GM13976 (cell line): ENCODE results near the gene TPM2.

Source experiments
- DNase-seq: peaks from one replicate; pipeline ENCODE4 v3.0.0; 2012; ENCODE audit warnings: low spot score
- in situ Hi-C: fragments of 300-500 bp; cut with MboI; formaldehyde crosslinking; loops from one replicate; pipeline ENCODE4 v1.12.0; 2022; ENCODE audit warnings: low sequenced_read_pairs, mixed read lengths, inconsistent platforms; ENCODE audit not compliant: unreplicated experiment
- TF ChIP-seq, protein P1 (sequence below): IDR thresholded peaks from 2 replicates; pipeline ENCODE4 v1.5.1; 2012; ENCODE audit warnings: borderline replicate concordance, mild to moderate bottlenecking; ENCODE audit not compliant: insufficient read depth; ENCODE audit errors: extremely low read depth, missing control alignments, control extremely low read depth

The TPM2 gene

DNA sequence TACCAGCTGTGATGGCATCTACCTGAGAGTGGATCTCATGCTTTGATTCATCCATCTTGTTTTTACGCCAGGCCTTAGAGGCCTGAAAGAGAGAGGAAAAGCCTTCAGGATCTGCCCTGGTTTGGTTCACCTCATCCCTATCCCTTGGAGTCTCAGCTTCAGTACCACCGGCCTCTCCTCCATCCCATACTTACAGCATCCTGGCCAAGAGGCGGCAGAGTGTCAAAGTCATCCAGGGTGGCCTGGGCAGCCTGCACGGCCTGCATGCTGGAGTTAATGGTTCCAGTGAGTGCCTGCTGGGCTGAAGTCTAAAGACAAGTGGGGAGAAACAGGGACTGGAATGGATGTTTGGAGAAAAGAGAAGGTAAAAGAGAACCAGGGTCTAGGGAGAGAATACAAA, 29.8 kb upstream of the TPM2 start:
- in situ Hi-C loops: no loop called here
- TF ChIP-seq, protein P1, sequence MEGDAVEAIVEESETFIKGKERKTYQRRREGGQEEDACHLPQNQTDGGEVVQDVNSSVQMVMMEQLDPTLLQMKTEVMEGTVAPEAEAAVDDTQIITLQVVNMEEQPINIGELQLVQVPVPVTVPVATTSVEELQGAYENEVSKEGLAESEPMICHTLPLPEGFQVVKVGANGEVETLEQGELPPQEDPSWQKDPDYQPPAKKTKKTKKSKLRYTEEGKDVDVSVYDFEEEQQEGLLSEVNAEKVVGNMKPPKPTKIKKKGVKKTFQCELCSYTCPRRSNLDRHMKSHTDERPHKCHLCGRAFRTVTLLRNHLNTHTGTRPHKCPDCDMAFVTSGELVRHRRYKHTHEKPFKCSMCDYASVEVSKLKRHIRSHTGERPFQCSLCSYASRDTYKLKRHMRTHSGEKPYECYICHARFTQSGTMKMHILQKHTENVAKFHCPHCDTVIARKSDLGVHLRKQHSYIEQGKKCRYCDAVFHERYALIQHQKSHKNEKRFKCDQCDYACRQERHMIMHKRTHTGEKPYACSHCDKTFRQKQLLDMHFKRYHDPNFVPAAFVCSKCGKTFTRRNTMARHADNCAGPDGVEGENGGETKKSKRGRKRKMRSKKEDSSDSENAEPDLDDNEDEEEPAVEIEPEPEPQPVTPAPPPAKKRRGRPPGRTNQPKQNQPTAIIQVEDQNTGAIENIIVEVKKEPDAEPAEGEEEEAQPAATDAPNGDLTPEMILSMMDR: no peak
- no peak for DNase-seq

DNA sequence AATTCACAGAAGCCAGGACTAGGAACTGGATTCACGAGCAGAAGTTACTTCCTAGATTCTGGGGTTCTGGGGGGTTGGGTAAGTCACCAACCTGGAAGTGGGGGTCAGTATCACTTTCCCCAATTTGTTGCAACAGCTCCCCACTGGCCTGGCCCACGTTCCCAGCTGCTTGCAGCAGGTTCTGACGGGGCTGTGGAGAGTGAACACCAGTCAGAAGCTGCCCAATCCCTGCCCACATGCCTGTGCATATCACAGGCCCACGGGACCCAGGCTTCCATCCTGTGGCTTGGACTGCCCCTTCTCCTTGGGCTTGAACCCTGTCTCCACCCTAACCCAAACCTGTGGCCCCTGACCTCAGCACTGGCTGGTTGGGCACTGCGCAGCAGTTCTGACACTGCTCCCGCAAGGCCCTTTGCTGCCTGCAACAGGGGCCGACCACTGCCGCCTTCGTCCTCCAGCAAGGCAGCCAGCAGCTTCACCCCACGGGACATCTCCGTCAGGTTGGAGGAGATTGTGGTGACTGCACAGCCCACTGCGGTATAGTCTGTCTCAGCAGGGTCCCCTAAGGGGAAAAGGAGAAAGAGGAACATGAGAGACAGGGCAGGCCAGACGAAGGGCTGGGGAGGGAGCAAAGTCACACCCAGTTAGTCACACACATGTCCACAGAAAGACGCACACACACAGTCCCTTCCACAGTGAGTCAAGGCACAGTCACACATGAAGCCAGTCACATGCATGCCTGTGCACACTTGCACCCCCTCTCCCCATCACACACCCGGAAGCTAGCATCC, 29.2 kb upstream of the TPM2 start:
- TF ChIP-seq, protein P1: no peak
- in situ Hi-C loops: no loop called here
- DNase-seq: no peak

DNA sequence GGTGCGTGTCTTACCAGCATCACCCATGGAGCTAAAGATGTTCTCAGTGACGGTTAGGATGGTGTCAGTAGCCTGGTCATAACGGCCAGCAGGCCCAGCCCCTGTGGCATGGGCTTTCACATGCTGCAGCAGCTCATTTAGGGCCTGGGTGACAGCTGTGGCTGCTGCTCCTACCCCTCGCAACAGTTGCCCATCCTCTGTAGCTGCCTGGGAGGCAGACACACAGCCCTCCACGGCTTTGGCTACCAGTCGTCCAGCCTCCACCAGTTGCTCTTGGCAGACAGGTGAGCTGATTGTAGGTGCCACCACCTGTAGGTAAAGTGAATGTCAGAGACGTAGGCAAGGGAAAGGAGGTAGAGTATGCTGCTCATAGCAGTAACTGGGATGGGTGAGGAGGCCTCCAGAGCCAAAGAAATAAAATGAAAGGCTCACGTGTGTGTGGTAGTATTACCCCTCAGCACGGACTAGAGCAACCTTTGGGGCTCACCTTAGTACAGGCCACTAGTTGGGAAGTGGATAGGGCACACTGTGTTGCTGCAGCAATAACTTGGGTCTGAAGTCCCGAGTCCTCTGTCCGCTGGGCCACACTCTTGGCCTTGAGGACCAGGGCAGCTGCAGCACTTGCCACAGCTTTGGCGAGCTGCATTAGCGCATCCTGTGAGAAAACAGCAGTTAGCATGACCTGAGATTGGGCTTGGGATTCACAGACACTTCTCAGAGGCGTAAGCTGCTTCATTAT, 27.6 kb upstream of the TPM2 start:
- in situ Hi-C loops: no loop called here
- no peak for DNase-seq
- TF ChIP-seq, protein P1: no peak

DNA sequence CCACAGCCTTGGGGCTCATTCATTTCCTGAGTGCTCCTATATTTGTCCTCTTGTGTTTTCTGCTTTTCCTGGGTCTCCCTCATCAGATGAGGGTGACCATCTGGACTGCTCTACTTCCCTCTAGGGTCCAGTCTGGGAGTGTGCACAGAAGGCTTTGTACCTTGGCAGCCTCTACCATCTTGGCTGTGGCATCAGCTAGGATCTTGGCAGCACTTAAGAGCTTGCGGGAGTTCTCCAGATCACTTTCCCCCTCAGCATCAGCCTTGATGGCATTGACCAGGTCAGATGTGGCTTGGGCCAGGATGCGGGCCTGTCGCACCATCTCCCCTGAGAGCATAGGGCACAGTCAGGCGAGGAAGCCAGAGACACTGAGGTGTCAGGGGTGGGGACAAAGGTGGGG, 26.5 kb upstream of the TPM2 start:
- DNase-seq: no peak
- in situ Hi-C loops: no loop called here

DNA sequence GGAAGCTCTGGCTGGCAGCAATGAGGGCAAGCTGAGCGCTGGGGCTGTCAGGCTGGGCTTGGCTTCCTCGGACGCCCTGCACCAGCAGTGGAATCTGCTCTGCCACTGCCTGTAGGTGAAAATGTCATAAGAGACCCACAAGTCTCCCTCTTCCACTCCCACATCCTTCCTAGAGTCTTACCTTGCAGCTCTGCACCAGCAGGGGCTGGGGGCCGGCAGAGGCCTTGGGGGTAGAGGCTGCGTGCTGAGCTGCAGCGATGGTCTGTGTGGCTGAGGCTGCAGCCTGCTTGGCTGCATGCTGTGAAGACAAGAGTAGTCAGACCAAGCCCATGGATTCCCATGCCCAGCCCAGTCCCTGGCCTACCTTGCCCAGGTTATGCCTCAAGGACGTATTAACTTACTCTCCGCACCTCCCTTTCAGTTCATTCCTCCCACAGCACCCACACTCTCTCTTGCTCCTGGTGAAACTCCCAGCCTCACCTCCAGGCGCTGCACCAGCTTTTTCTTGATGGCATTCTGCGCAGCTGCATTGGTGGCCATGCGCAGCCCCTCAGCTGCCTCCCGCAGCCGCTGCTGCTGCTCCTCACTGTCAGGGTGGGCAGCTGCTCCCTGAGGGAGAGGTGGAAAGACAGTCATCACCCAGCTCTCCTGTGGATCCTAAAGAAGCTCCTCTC, 25.0 kb upstream of the TPM2 start:
- TF ChIP-seq, protein P1: no peak
- in situ Hi-C loops: no loop called here
- no peak for DNase-seq

More for the DNA sequence above, 26.5 kb upstream of the TPM2 start:
- TF ChIP-seq, protein P1: no peak

DNA sequence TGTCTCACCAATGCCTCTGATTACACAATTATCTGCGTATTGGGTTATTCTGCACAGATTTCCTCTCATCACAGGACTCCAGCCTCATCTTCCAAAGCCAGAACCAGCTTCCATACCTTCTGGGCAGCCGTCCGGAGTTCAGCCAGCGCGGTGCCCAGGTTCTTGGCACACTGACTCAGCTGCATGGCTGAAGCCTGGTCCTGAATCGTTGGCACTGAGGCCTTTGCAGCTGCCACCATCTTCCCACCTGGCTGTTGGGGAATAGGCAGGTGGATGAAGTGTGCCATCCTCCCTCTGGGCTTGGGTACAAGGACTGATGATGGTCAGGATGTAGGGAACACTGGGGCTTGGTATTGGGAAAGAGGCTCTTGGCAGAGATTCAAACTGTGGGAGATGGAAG, 24.4 kb upstream of the TPM2 start:
- DNase-seq: no peak
- in situ Hi-C loops: no loop called here
- TF ChIP-seq, protein P1: no peak
